Stimulated activated CD4-positive, alpha-beta T cell treated with anti-CD3 and anti-CD28 coated beads, TNF-alpha, amount 100 ng/mL, for 48 hours (primary cell): ENCODE measurements around the gene MC1R.
"Not testable (repeated sequence)": the region's sequence is repeated elsewhere in the genome, so short reads cannot be mapped to it uniquely, and the experiment has no call there.

Experiments used
- DNase-seq, 3 donors: peaks; one replicate each; pipeline ENCODE4 v3.0.0-alpha.2; 2020; ENCODE audit warnings: low read depth in 3 of 3

MC1R gene

DNA sequence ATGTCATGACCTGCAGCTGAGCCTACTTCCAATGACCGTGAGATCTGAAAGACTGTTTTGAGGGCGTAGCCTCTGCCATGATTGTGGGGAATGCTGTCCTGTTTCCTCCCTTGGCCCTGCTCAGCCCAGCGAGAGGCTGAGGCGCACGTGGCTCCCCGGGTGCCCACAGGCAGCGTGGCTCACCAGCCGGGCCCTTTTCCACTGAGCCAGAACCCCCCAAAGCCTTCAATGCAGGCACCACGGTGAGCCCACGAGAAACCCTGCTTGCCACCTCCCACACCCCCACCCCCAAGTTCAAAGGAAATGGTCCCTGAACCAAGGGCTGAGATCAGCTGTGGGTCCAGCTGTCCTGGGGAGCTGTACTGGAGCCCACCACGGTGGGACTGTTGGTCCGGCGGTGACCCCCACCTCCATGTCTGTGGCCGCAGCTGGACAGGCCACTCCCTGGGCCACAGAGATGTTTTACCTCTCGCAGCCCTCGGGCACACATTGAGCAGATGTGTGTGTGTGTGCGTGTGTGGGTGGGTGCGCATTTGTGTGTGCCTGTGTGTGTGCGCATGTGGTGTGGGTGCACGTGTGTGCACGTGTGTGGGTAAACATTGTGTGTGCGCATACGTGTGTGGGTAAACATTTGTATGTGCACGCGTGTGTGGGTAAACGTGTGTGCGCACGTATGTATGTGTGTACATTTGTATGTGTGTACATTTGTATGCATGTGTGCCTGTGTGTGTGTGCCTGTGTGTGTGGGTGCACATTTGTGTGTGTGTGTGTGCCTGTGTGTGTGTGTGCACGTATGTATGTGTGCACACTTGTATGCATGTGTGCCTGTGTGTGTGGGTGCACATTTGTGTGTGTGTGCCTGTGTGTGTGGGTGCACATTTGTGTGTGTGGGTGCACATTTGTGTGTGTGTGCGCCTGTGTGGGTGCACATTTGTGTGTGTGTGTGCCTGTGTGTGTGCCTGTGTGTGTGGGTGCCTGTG, 5.0 kb upstream of the MC1R start:
- DNase-seq = no peak

DNA sequence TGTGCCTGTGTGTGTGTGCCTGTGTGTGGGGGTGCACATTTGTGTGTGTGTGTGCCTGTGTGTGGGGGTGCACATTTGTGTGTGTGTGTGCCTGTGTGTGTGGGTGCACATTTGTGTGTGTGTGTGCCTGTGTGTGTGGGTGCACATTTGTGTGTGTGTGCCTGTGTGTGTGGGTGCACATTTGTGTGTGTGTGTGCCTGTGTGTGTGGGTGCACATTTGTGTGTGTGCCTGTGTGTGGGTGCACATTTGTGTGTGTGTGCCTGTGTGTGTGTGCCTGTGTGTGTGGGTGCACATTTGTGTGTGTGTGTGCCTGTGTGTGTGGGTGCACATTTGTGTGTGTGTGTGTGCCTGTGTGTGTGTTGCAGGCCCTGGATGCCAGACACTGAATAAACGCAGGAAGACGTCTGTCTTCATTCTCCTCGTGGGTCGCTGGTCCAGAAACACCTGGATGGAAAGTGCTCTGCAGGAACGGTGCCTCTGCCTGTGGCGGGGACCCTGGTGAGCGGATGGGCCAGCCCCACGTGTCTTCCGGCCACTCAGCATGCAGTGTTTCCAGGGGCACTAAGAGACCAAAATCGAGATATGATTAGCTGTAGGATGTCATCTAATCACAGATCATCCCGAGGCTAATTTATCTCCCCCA, 3.9 kb upstream of the MC1R start:
- DNase-seq = not testable (repeated sequence)

GRCh38 chr16:89915303-89916232, 3.1 kb upstream of the MC1R start:
- DNase-seq = no peak

DNA sequence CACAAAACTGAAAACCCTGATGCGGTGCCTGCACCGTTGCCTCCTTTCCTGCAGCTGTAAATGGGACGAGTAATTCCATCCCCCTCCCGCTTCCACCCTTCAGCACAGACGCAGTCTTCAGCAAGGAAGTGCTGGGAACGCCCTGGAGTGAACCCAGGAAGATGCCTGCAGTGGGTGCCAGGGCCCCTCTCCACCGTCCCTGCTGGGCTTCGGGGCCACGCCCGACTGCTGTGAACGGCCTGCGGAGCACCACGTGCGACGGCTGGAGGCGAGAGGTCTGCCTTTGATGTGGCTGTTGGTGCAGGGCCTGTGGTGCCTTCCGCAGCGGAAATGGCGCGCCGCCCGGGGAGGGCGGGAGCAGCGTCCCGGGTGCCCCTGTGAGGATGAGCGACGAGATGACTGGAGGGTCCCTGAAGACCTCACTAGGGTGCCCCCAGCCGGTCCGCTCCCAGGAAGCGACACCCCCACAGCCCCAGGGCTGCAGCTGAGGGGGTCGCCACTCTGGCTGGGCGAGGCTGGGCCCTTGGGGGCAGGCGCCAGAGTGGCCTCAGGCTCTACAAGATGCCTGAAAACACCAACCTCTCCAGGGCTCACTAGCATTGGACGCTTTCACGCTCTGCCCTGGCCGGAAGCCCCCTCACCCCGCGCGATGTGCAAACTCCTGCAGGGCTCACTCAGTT, 749 bp upstream of the MC1R start:
- DNase-seq = peak; percentile 55 to 74 (median 63)

DNA sequence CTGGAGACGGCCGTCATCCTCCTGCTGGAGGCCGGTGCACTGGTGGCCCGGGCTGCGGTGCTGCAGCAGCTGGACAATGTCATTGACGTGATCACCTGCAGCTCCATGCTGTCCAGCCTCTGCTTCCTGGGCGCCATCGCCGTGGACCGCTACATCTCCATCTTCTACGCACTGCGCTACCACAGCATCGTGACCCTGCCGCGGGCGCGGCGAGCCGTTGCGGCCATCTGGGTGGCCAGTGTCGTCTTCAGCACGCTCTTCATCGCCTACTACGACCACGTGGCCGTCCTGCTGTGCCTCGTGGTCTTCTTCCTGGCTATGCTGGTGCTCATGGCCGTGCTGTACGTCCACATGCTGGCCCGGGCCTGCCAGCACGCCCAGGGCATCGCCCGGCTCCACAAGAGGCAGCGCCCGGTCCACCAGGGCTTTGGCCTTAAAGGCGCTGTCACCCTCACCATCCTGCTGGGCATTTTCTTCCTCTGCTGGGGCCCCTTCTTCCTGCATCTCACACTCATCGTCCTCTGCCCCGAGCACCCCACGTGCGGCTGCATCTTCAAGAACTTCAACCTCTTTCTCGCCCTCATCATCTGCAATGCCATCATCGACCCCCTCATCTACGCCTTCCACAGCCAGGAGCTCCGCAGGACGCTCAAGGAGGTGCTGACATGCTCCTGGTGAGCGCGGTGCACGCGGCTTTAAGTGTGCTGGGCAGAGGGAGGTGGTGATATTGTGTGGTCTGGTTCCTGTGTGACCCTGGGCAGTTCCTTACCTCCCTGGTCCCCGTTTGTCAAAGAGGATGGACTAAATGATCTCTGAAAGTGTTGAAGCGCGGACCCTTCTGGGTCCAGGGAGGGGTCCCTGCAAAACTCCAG, 1.1 kb downstream of the MC1R start:
- no peak for DNase-seq

GRCh38 chr16:89920723-89921122, 2.1 kb downstream of the MC1R start:
- DNase-seq = no peak

DNA sequence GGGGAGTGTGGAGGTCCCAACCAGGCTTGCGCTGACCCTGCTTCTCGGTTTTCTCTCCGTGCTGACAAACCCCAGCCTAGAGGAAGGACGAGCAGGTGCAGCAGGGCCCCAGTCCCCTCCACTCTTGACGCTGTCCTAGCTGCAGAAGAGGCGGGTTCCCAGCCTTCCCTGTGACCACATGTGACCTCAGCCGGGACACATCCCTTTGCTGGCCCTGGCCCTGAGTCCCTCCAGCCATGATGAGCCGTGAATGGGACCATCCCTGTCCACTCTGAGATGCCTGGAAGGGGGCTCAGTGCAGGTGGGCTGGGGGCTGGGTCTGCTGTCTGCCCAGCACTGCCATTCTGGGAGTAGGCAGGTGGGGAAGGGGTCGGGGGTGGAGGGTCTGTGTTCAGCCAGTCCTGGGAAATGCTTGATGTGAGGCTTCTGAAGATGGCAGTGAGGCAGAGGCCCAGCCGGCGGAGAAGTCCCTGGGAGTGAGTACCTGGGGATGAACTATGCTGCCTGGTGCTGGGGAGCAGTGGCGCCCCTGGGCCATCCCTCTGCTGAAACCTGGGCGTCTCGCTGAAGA, 2.6 kb downstream of the MC1R start:
- DNase-seq = no peak

DNA sequence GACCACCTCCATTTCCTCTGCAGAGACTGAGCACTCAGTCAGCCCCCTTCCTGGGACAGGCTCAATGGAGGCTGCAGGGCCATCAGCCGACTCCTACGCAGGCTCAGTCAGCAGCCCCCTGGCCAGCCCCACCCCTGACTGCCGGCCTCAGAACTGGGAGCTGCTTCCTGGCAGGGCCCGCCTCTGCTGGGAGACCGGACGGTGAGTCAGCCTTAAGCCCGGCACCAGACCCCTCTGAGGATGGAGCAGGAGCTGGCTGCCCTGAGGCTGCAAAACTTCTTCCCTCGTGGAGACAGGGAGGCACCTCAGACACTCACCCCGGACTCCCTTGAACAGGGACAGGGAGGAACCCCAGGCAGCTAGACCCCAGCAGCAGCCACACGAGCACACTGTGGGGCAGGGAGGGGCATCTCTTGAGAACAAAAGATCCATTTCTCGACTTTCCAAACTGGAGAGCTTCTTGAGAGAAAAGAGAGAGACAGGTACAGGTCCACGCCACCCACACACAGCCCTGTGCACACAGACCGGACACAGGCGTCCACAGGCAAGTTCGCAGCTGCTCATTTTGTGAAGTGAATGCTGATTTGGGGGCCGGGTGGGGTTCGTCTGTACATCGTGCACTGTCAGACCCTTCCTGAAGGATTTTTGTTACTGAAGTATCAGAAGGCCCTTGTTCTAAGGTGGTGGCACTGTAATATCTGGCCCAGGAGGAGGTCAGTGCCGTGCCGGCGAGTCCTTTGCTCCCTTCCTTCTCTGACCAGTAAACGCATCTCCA, 3.2 kb downstream of the MC1R start:
- no peak for DNase-seq

GRCh38 chr16:89922477-89922883, 3.8 kb downstream of the MC1R start:
- DNase-seq = no peak

GRCh38 chr16:89922884-89923639, 4.4 kb downstream of the MC1R start, which contains the start of gene TUBB3:
Gene TUBB3 (plus strand): TSS chr16:89923342. CDS start chr16:89923402, 60 bp downstream.
- peak in 1 of 3 donors; percentile 45 for DNase-seq

DNA sequence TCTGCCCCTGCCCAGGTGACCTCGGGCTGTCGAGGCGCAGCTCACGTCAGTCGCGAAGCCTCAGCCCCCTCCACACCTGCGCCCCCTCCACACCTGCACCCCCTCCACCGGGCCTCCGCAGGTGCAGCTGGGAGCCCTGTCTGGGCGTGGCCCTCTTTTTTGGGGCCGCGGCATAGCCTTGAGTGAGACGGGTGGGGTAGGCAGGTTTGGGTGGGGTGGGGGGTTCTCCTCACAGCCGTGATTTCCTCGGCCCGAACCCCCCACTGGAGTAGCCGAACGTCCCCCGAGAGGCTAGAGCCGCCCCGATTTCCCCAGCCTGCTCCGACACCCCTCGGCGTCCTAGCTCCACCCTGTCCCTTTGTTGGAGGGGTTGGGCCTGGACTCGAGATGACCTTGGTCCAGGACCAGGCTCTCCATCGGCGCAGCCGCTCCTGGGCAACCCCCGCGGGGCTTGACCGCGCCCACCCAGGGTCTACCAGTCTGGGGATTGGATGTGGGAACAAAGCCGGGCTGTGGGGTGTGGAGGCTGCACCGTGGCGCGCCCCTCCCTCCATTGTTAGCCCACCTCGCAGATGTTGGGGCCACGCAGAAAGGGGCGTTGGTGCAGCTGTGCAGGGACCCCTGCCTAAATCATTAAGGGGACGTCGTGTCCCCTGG, 5.1 kb downstream of the MC1R start:
- DNase-seq = no peak

GRCh38 chr16:89924297-89924924, 5.7 kb downstream of the MC1R start:
- no peak for DNase-seq

DNA sequence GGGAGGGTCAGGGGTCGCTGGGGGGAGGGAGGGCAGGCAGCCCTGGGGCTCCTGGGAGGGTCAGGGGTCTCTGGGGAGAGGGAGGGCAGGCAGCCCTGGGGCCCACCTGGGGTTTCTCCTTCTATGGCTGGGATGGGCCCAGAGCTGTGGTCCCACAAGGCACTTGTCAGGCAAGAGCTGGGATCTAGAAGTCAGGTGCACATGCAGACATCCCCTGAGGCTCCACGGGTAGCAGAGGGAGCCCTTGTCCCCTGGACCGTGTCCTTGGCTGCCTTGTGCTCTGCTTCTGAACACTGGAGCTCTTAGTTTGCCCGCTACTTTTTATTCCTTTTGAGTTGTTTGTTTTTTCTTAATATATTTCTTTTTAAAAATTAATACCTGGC, 6.3 kb downstream of the MC1R start:
- no peak for DNase-seq

- DNase-seq = no peak
Observed at GRCh38 chr16:89925596-89926079, 7.0 kb downstream of the MC1R start.

DNA sequence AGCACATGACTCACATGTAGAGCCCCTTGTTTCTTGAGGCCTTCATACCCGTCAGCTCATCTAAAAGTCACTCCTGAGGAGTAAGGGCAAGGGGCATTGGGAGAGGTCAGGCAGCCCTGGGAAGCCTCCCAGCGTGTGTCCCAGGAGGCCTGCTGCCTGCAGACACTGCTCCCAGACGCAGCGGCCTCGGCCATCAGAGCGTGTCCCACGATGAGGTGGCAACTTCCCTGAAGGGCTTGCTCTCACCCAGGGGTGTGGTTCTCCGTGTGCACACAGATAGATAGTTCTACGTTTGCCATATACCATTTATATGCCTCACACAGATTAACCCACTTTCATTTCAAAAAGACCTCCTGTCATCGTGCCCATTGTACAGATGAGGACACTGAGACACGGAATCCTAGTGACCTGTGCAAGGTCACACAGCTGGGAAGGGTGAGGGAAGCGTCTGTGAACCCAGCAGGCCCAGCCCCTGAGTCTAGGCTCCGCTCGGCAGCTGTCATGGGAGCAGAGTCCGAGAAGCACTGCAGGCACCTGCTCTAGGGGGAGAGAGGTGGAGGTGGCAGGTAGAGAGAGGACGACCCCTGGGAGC, 12.7 kb downstream of the MC1R start:
- DNase-seq = no peak

DNA sequence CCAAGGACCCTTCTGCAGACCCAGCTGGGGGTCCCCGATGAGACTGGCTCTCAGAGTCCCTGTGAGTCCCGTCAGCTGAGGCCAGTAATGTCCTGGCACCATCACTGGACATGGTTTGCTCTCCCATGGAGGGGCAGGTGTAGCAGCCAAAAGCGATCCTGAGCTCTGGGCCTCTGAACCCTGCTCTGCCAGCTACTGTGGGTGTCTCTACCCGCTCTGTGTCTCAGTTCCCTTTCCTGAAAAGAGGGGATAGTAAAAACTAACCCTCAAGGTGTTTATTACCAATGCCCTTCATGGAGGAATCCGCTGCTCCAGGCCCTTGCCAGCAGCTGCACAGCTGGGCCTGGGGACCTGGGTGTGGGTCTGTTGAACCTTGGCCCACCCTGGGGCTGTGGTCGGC, 13.3 kb downstream of the MC1R start:
- no peak for DNase-seq

DNA sequence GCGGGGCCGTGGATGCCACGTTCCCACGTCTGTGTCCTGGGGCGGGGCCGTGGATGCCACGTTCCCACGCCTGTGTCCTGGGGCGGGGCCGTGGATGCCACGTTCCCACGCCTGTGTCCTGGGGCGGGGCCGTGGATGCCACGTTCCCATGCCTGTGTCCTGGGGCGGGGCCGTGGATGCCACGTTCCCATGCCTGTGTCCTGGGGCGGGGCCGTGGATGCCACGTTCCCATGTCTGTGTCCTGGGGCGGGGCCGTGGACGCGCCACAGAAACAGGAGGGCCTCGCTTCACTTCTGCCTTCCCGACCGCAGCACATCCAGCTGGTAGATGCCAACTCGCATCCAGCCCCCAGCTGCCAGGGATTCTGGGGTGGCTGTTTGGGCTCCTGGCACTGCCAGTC, 15.4 kb downstream of the MC1R start:
- not testable (repeated sequence) for DNase-seq
